HCT116 (cell line): ENCODE data around the gene AUTS2.

Experiments used
- CTCF ChIP-seq, 3 experiments: fragments of 200-600 bp in 1 of 3; sonication (generic) in 1 of 3; IDR thresholded peaks in 2 of 3; conservative IDR thresholded peaks in 1 of 3; 2 replicates each; pipeline ENCODE4 v1.5.1; 2012 to 2017; ENCODE audit warnings: low read depth in 2 of 3, low read length in 2 of 3, antibody characterized with exemption in 1 of 3, borderline replicate concordance in 1 of 3, control low read depth in 1 of 3, mild to moderate bottlenecking in 1 of 3, mixed read lengths in 1 of 3, mixed run types in 1 of 3, moderate library complexity in 1 of 3; ENCODE audit not compliant: insufficient read depth in 1 of 3
- POLR2A ChIP-seq: IDR thresholded peaks from 2 replicates; pipeline ENCODE4 v1.7.0; 2011; ENCODE audit warnings: borderline replicate concordance; ENCODE audit not compliant: insufficient read depth, insufficient read length; ENCODE audit errors: extremely low read depth
- POLR2AphosphoS5 ChIP-seq: IDR thresholded peaks from 2 replicates; pipeline ENCODE4 v1.6.1; 2011; ENCODE audit warnings: mild to moderate bottlenecking, low read depth, low read length, moderate library complexity
- ZBTB33 ChIP-seq: IDR thresholded peaks from 2 replicates; pipeline ENCODE4 v1.6.1; 2011; ENCODE audit warnings: mild to moderate bottlenecking, low read length, moderate library complexity; ENCODE audit not compliant: insufficient replicate concordance; ENCODE audit errors: extremely low read depth

- TF ChIP-seq CTCF (IDR thresholded peaks at IDR 0.05 in 2 of 3, conservative IDR thresholded peaks at IDR 0.05 in 1 of 3; ENCODE audit: borderline replicate concordance in 1 of 3, insufficient read depth in 1 of 3, low read depth in 2 of 3, low read length in 2 of 3) (no peak), ZBTB33 (no peak), POLR2A (no peak), POLR2AphosphoS5 (no peak)
Observed at GRCh38 chr7:69635555-69636185, 37.4 kb downstream of the AUTS2 start.
